ENCODE measurements around the gene EIF1. TPM values are rescaled to one million over a fixed set of nuclear protein-coding genes. Genes with fewer than 3 reads are reported as not detected.

The EIF1 gene
- total and polyA plus RNA-seq, 2 of the 8 experiments (the other 6 are each of a cell fraction or from before 2014, with no cell fraction given) = 175 to 539 TPM

DNA sequence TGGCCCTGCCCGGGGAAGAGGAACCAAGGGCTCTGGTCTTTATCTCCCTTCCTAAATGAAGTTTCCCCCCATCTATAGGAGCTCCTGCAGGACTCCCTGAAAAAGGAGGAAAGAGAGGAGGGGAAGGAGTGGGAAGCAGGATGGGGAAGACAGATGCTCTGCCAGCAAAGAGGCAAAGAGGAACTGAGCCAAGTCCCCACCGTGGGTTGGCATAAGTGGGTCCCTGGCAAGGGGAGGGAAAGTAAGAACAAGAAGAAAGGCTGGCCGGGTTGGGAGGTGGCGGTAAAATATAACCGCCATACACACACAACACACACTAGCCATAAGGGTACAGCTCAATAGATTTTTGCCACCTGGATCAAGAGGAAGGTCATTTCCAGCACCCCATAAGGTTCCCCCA is 6.1 kb upstream of the EIF1 start:
- Histone ChIP-seq H3K79me1 (ENCODE audit: low read depth, low read length) (no peaks in the 10 kb centered on the region), H3K9ac (replicated peaks in 1 of 4; ENCODE audit: extremely low read depth in 1 of 4, low read depth in 3 of 4, low read length in 3 of 4) (no peak overlapping the region), H3K27ac (ENCODE audit: low read depth, low read length) (no peak overlapping the region), H3K79me2 (ENCODE audit: control insufficient read depth in 1 of 2, insufficient read depth in 2 of 2, low read length in 2 of 2) (no peaks in the 10 kb centered on the region), H3K23ac (ENCODE audit: insufficient read length) (no peak overlapping the region), H3K4me1 (replicated peaks in 1 of 4; ENCODE audit: control insufficient read depth in 3 of 4, insufficient read depth in 4 of 4, low read length in 3 of 4) (peaks cover 0 to 12% (median 4%) of the 10 kb centered on the region in 4 experiments; a peak in 6 of 7 replicates), H3K23me2 (ENCODE audit: low read depth, low read length) (no peaks in the 10 kb centered on the region), H2BK15ac (ENCODE audit: low read length) (no peak overlapping the region), H2AFZ (ENCODE audit: low read length) (no peak overlapping the region), H3K36me3 (ENCODE audit: control insufficient read depth in 2 of 4, insufficient read depth in 4 of 4, low read length in 3 of 4) (no peaks in the 10 kb centered on the region), H3K9me3 (ENCODE audit: insufficient read depth in 2 of 2, low read depth in 1 of 2, low read length in 1 of 2) (no peaks in the 10 kb centered on the region), H2AK5ac (ENCODE audit: low read depth, low read length) (no peak overlapping the region), H3K4me3 (ENCODE audit: extremely low read depth in 1 of 4, insufficient read depth in 2 of 4, low read depth in 3 of 4, low read length in 4 of 4) (no peak overlapping the region), H3K27me3 (replicated peaks in 1 of 4; ENCODE audit: control insufficient read depth in 3 of 4, extremely low read depth in 1 of 4, insufficient read depth in 3 of 4, low read length in 3 of 4) (no peaks in the 10 kb centered on the region), H4K20me1 (replicated peaks in 1 of 2; ENCODE audit: control insufficient read depth in 1 of 2, insufficient read depth in 2 of 2, low read length in 2 of 2) (no peaks in the 10 kb centered on the region), H3K14ac (ENCODE audit: insufficient read length) (no peak overlapping the region), H4K91ac (replicated peaks; ENCODE audit: insufficient read length, low read length) (no peak overlapping the region), H4K5ac (ENCODE audit: insufficient read length, low read depth, low read length) (no peak overlapping the region), H2BK20ac (ENCODE audit: low read length) (no peak overlapping the region), H4K8ac (ENCODE audit: extremely low read depth, insufficient read depth, low read length) (no peak overlapping the region), H2BK120ac (replicated peaks; ENCODE audit: low read depth, low read length) (no peak overlapping the region), H3K4me2 (ENCODE audit: insufficient read depth in 1 of 2, low read depth in 2 of 2, low read length in 2 of 2) (no peak overlapping the region), H2BK12ac (ENCODE audit: low read depth, low read length) (no peak overlapping the region), H2BK5ac (ENCODE audit: low read depth, low read length) (no peak overlapping the region), H3K56ac (replicated peaks; ENCODE audit: insufficient read length, low read depth, low read length) (no peak overlapping the region), H3K4ac (replicated peaks; ENCODE audit: insufficient read length, low read depth, low read length) (no peak overlapping the region), H3K18ac (ENCODE audit: extremely low read depth, low read length) (no peak overlapping the region)
- POLR2A ChIA-PET (ENCODE audit: partially characterized antibody) = interaction anchor here (0.6 to 9.2 kb wide), 2 partner anchors 7 to 125 kb away, joined by 3 to 233 read pairs; partner anchors contain the start of gene EIF1
- 93% methylated on average over 5 of the region's 5 CpGs; no CpG with 5 or more reads in 1 of the 2 experiments for WGBS, 2 experiments (ENCODE audit: extremely low coverage in 1 of 2, insufficient coverage in 1 of 2, insufficient read length in 1 of 2, insufficient replicate concordance in 2 of 2, low coverage in 1 of 2, low lambda C conversion rate in 2 of 2, missing lambda C conversion rate in 1 of 2)
- TF ChIP-seq GTF2F1 (IDR thresholded peaks at IDR 0.05; ENCODE audit: borderline replicate concordance, low read depth, low read length) = no peak
- CTCF ChIA-PET (ENCODE audit: partially characterized antibody) = interaction anchor here (0.6 to 2.1 kb wide), 5 partner anchors 13 to 156 kb away, joined by 3 to 12 read pairs (median 5); no protein-coding TSS in a partner anchor
- FAIRE-seq (no peak), DNase-seq (ENCODE audit: low read depth in 1 of 2, low spot score in 2 of 2) (no peak)
